GM18499 (cell line): Measurements from ENCODE around the gene GIT1.
A peak's percentile ranks its signal among the peaks of the same experiment; 100 is the strongest.

Experiments
- ATAC-seq: cut with Tn5 transposase; IDR thresholded peaks from one replicate; pipeline ENCODE4 v1.9.1; 2021; ENCODE audit warnings: moderate number of reproducible peaks; ENCODE audit not compliant: insufficient read depth, unreplicated experiment

The GIT1 gene

DNA sequence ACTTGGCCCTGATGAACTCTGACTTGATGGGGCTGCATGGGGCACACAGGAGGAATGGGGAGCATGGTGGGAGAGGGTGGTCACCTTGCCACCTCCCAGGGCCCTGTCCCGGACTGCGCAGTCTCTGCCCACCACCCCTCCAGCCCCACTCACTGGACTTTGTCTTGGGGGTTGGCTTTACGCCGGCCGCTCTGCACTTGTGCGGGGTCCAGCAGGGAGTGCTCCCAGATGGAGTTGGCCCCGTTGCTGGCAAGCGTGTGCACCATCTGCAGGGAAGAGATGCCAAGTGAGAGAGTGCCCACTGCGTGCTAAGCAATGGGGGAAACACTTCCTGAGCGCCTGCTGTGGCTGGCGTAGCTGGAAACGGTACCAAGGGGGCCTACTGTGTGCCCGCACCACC is 6.7 kb downstream of the GIT1 start:
- ATAC-seq: no peak

DNA sequence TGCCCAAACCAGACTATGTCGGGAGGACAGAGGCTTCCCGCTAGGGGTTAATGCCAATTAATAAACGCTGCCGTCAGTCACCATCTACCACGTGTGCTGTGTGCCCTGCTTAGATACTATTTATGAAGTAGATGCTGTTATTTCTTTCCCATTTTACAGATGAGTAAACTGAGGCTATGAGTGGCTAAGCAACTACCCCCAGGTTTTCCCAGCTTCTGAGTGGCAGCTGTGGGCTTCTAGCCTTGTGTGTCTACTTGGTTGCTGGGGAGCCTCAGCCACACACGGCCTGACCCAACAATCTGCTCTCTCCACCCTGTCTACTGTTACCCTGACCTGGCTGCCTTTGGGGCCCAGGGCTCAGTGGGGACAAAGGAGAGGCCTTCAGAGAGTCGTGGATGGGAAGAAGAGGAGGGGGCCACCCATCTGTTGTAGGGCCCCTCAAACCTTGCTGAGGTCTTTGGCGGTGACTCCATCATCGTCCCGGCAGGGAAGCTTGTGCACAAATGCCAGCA is 7.1 kb downstream of the GIT1 start:
- ATAC-seq: no peak

DNA sequence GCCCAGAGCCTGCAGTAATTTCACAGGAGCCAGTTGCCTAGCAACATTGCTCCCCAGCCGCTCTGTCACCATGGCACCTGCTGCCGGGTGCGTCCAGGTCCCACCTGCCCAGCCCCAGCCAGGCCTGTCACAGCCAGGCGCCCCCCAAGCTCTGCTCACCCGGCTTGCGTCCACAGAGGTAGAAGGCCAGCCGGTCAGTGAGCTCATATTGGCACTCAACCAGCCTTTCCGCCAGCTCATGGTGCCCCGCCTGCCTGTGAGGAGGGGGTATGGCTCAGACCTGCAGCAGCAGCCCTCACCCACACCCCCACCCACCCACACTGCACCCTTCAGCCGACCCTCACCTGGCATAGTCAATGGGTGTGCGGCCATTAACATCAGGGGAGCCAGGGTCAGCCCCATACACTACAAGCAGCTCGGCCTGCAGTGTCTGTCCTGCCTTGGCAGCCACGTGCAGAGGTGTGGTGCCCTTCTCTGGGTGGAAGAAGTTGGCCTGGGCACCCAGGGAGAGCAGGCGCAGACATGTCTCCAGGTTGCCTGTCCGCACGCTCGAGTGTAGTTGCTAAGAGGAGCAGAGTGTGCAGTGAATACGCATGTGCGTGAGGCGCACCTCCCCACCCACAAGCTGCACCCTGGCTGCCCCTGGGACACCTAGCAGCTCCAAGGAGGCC is 7.7 kb downstream of the GIT1 start:
- ATAC-seq: no peak

DNA sequence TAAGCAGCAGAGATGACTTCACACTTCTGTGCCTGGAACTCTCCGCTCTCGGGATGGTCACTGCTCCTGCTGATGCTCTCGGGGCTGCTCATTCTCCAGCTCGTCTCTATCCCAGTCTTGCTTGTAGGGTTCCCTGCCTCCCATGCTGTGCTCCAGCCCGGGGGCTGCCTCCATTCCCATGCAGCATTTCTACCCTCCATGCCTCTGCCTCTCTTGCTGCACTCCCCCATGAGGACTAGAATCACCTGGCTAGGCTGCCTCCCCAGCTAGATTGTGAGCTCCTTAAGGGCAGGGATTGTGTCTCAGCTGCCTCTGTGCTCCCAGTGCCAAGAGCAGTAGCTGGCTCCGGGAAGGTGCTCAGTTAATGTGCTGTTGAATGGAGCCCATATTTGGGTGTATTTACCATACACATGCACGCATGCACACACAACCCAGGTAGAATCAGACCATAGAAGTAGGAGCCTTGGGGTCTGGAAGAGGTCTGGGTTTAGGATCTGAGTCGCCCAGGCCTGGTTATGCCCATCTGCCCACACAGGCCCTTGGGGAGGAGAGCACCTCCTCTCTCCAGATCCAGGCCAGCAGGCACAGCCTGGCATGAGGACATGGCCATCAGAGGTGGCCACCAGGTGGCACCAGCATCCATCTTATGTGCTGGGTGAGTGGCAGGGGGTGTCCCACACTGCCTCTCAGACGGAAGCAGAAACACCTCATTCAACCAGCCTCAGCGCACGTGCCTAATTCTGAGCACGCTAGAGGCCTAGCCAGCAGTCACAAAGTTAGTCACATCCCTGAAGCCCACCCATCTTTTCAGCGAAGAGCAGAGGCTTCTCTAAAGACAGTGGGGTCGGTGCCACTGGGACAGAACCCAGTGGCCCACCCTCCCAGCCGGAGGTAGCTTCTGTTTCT is 9.3 kb downstream of the GIT1 start:
- peak; percentile 75 for ATAC-seq

- ATAC-seq: no peak
These were observed 10.6 kb downstream of the GIT1 start for GRCh38 chr17:29578626-29579485.

DNA sequence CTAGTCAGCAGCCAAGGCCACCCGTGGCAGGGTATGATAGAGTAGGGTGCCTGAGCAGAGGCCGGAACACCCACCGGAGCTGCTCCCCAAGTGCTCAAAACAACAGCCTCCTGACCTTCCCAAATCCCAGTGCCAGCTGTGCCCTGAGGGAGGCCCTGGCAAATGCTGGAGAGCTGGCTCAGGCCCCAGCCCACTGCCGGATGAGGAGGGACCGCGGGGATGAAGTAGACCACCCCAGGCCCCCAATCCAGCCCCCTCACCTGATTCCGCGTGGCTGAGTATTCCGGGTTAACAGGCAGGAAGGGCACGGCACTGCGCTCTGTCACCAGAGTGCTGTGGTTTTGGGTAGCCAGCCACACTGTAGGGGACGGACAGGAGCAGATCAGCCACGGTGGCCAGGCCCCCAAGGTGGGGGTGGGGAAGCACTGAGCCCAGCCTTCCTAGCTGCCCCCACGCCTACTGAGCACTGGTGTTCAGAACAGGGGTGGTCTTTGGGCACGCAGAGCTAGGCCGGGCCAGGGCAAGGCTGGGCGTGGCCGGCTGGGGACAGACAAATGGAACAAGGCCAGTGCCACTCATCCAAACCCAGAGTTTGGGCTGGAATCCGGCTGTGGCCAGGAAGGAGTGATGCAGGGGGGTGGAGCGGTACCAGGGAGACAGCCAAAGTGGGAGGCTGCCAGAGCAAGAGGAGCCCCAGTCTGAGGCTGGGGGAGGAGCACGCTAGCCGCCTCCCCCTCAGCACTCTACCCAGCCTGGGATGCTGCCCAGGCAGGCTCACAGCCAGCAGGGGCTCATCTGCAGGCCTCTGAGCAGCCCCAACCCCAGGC is 11.8 kb downstream of the GIT1 start:
- ATAC-seq: no peak

DNA sequence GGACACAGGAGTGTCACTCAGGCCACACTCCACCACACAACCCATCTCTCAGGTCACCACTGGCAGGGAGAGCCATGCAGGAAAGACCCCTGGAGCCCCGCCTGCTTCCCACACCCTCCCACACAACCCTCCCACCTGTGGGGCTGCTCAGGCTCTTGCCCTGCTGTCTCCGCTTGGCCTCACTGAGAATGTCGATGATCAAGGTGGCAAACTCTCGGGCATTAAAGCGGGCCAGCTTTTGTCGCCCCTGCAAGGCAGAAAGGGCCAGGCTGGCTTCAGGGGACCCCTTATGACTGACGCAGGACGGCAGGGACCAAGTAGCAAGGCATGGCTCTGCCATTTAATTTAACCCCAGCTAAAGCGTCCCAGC is 12.5 kb downstream of the GIT1 start:
- no peak for ATAC-seq

DNA sequence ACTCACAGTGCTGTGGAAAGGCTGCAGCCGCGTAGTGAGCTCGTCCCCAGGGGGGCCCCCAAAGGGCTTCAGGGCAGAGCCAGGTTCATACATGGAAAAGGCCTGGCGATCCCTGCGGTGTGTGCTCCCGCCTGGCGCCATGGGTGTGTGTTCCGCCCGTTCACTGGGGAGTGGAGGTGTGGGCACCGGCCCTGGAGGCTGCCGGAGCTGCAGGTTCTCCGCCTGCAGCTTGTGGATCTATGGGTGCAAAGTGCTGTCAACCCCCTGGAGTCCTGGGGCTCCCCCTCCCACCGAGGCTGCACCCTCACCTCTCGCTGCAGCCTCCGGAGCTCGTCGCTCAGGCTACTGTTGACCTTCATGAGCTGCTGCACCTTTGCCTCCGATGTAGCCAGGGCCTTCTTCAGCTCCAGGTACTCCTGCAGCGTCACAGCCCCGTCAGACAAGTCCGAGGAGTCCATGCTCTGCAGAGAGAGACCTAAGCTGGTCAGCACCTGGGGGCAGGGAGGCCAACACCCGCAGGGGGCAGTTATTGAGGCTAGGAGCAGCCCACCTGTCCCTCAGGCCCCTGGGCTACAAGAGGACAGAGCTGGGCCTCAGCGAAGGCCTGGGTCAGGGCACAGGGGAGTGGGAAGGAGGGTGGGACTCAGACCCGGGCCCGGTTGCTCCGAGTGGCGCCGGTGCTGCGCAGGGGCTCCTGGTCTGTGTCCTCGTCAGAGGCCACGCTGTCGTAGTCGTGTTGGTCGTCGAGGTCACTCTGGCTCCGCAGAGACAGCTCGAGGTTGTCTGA is 13.0 kb downstream of the GIT1 start:
- ATAC-seq: no peak

DNA sequence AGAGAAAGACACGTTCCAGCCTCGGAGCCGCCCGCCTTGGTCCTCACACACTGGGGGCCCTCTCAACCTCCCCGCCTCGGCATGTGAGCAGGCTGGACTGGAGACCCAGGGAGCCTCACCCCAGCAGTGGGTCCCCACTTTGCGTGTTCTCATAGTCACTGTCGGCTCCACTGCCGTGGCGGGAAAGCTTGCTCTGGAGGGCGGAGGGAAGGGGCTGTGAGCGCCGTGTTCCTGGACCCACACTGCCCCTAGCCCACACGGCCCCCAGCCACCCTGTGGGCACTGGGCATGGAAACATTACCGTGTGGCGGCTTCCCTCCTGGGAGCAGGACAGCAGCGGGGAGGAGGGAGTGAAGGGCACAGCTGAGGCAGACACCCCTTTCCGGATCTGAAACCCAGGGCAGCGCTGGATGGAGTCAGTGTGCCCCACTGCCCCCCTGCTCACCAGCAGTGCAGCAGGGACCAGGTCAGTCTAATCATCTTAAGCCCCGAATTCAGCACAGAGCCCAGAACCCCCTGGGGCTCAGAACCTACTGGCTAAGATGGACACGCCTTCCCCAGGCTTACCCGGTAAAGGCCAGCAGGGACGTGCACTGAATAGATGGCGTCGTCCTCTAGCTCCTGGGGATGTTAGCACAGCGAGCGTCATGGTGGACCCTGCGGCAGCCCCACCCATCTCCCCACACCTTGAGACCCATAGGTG is 13.8 kb downstream of the GIT1 start:
- ATAC-seq: no peak

- ATAC-seq: no peak
These were observed 14.5 kb downstream of the GIT1 start for GRCh38 chr17:29574732-29575510.

- ATAC-seq: no peak
These were observed 15.3 kb downstream of the GIT1 start for GRCh38 chr17:29573871-29574731.

DNA sequence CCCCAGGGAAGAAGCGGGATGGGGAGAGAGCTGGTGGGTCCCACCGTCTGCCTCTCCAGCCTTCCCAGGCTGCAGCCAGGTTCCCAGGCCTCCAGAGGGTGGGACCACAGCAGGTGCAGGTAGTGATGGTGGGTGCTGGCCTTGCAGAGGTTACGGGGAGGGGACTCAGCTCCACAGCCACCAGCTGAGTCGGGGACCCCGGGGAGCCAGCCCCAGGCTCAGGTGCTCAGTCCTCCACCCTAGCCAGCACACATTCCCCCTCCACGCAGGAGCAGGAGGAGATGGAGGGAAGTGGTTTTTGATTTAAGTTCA is 15.9 kb downstream of the GIT1 start:
- no peak for ATAC-seq

- ATAC-seq: no peak
These were observed 16.5 kb downstream of the GIT1 start for GRCh38 chr17:29572691-29573557.

GRCh38 chr17:29571883-29572681 is 17.4 kb downstream of the GIT1 start:
- ATAC-seq: no peak

DNA sequence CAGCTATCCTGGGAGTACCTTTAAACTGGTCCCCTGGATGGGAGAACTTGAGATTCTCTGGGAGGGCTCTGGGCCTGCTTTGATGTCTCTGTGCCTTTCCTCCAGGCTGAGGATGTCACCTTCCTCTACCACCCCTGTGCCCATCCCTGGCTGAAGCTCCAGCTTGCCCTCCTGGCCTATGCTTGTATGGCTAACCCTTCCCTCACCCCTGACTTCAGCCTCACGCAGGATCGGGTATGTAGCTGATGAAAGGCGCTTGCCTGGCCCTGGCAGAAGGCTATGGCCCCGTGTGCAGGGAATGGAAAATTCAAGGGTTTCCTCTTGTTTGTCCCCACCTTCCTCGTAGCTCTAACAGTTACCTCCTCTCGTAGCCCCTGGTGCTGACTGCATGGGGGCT is 18.0 kb downstream of the GIT1 start:
- no peak for ATAC-seq
